Measurements from ENCODE around the gene MORC1. TPM values are rescaled to one million over a fixed set of nuclear protein-coding genes. Genes with fewer than 3 reads are reported as not detected.
A peak's percentile ranks its signal among the peaks of the same experiment; 100 is the strongest.

MORC1 gene
- total RNA-seq, 1 experiment from 2014 or later = not detected

- Histone ChIP-seq H3K9me3 (ENCODE audit: control insufficient read depth, insufficient read depth, low read depth, low read length) (no peaks in the 10 kb centered on the region), H3K4me3 (ENCODE audit: low read depth in 2 of 2, low read length in 2 of 2) (no peak overlapping the region), H3K27me3 (ENCODE audit: control insufficient read depth, insufficient read depth, low read length) (peaks cover 33% of the 10 kb centered on the region), H3K4me1 (ENCODE audit: control insufficient read depth, insufficient read depth, low read length) (no peaks in the 10 kb centered on the region), H3K27ac (ENCODE audit: low read length) (no peak overlapping the region), H3K36me3 (ENCODE audit: control insufficient read depth, insufficient read depth, low read length) (no peaks in the 10 kb centered on the region)
- intact Hi-C loops (cut with micrococcal nuclease; ENCODE audit: unreplicated experiment) (loop anchor here (1.0 to 2.0 kb wide), 2 partner anchors 253 to 426 kb away; no protein-coding TSS in a partner anchor), in situ Hi-C loops (cut with HindIII; ENCODE audit: low pct_unique_long_range_greater_than_20kb, low sequenced_read_pairs) (no loop called here)
- BruUV-seq (replicated peaks) = no TSS peak
- DNase-seq (ENCODE audit: low read depth, low spot score) (peak; percentile 55), ATAC-seq (peak; percentile 95)
- TF ChIP-seq CTCF (IDR thresholded peaks at IDR 0.05) (peak; percentile 91), POLR2AphosphoS5 (IDR thresholded peaks at IDR 0.05; ENCODE audit: low read depth, low read length) (no peak), REST (IDR thresholded peaks at IDR 0.05; ENCODE audit: insufficient read depth in 1 of 2, low read depth in 2 of 2, low read length in 1 of 2) (no peak), SIN3A (IDR thresholded peaks at IDR 0.05; ENCODE audit: borderline replicate concordance, insufficient read depth, low read depth, low read length) (no peak)
- POLR2A ChIA-PET = no interaction called here
- CTCF ChIA-PET = interaction anchor here (0.6 to 0.7 kb wide), 8 partner anchors 83 to 895 kb away, joined by 3 to 5 read pairs (median 4); no protein-coding TSS in a partner anchor
Measured at GRCh38 chr3:108914774-108915641, 202.9 kb downstream of the MORC1 start.

- no peak for TF ChIP-seq POLR2AphosphoS5 (IDR thresholded peaks at IDR 0.05; ENCODE audit: low read depth, low read length)
- TF ChIP-seq SIN3A (IDR thresholded peaks at IDR 0.05; ENCODE audit: borderline replicate concordance, insufficient read depth, low read depth, low read length) = no peak
- TF ChIP-seq TCF7L2 (IDR thresholded peaks at IDR 0.05; ENCODE audit: low read depth, low read length) = no peak
- TF ChIP-seq CTCF (IDR thresholded peaks at IDR 0.05) = no peak
- no peak for TF ChIP-seq REST (IDR thresholded peaks at IDR 0.05; ENCODE audit: insufficient read depth in 1 of 2, low read depth in 2 of 2, low read length in 1 of 2)
- DNase-seq (ENCODE audit: low read depth, low spot score) (no peak), ATAC-seq (no peak)
- H3K27ac ChIP-seq (ENCODE audit: low read length) = no peak overlapping the region
- H3K9me3 ChIP-seq (ENCODE audit: control insufficient read depth, insufficient read depth, low read depth, low read length) = no peaks in the 10 kb centered on the region
- no TSS peak for BruUV-seq (replicated peaks)
- intact Hi-C loops (cut with micrococcal nuclease; ENCODE audit: unreplicated experiment) (no loop called here), in situ Hi-C loops (cut with HindIII; ENCODE audit: low pct_unique_long_range_greater_than_20kb, low sequenced_read_pairs) (no loop called here)
- ChIA-PET CTCF (interaction anchor here (0.6 kb wide), 1 partner anchor 484 kb away, joined by 3 read pairs; no protein-coding TSS in a partner anchor), POLR2A (no interaction called here)
- H3K4me1 ChIP-seq (ENCODE audit: control insufficient read depth, insufficient read depth, low read length) = no peaks in the 10 kb centered on the region
- H3K36me3 ChIP-seq (ENCODE audit: control insufficient read depth, insufficient read depth, low read length) = no peaks in the 10 kb centered on the region
- no peak overlapping the region for H3K4me3 ChIP-seq (ENCODE audit: low read depth in 2 of 2, low read length in 2 of 2)
- no peaks in the 10 kb centered on the region; the same call in 1 of the 2 replicates for H3K27me3 ChIP-seq (ENCODE audit: control insufficient read depth, insufficient read depth, low read length)
Measured at GRCh38 chr3:108909799-108910198, 208.1 kb downstream of the MORC1 start.

Measured in Panc1 (cell line).